ENCODE measurements around the gene LPIN1.

Gene LPIN1

GRCh38 chr2:11786191-11786590, 39.8 kb downstream of the LPIN1 start:
- no peak for FAIRE-seq

- FAIRE-seq = no peak
Measured at GRCh38 chr2:11786592-11786991, 40.2 kb downstream of the LPIN1 start.

GRCh38 chr2:11787991-11788390, 41.6 kb downstream of the LPIN1 start:
- FAIRE-seq = no peak

- FAIRE-seq = no peak
Measured at GRCh38 chr2:11788461-11789124, 42.2 kb downstream of the LPIN1 start.

- no peak for FAIRE-seq
Measured at GRCh38 chr2:11789243-11789642, 42.8 kb downstream of the LPIN1 start.

- FAIRE-seq = no peak
Measured at GRCh38 chr2:11790228-11790627, 43.8 kb downstream of the LPIN1 start.

- no peak for FAIRE-seq
Measured at GRCh38 chr2:11795590-11795989, 49.2 kb downstream of the LPIN1 start.

GRCh38 chr2:11796190-11797171, 50.0 kb downstream of the LPIN1 start:
- no peak for FAIRE-seq

GRCh38 chr2:11797846-11798245, 51.4 kb downstream of the LPIN1 start:
- FAIRE-seq = no peak

GRCh38 chr2:11798701-11799435, 52.4 kb downstream of the LPIN1 start:
- no peak for FAIRE-seq

- no peak for FAIRE-seq
Measured at GRCh38 chr2:11799826-11800225, 53.4 kb downstream of the LPIN1 start.

- no peak for FAIRE-seq
Measured at GRCh38 chr2:11802782-11803191, 56.4 kb downstream of the LPIN1 start.

GRCh38 chr2:11805024-11805423, 58.6 kb downstream of the LPIN1 start:
- no peak for FAIRE-seq

GRCh38 chr2:11805920-11806319, 59.5 kb downstream of the LPIN1 start:
- FAIRE-seq = no peak

GRCh38 chr2:11807156-11808015, 61.0 kb downstream of the LPIN1 start:
- no peak for FAIRE-seq

- FAIRE-seq = no peak
Measured at GRCh38 chr2:11808016-11808400, 61.6 kb downstream of the LPIN1 start.

- no peak for FAIRE-seq
Measured at GRCh38 chr2:11809586-11810236, 63.3 kb downstream of the LPIN1 start.

GRCh38 chr2:11810237-11810977, 64.0 kb downstream of the LPIN1 start:
- FAIRE-seq = no peak

- FAIRE-seq = no peak
Measured at GRCh38 chr2:11811036-11811654, 64.7 kb downstream of the LPIN1 start.

GRCh38 chr2:11812466-11813248, 66.2 kb downstream of the LPIN1 start:
- FAIRE-seq = no peak

All from TTC549 (cell line).